NCI-H2081 (cell line): ENCODE measurements around the gene ETF1.

Experiments used
- DNase-seq, 2 experiments: peaks; one replicate each; lab custom pipeline; 2025; lab: John Stamatoyannopoulos, UW

Gene ETF1

GRCh38 chr5:138463419-138464007, 79.5 kb downstream of the ETF1 start:
- no peak for DNase-seq

DNA sequence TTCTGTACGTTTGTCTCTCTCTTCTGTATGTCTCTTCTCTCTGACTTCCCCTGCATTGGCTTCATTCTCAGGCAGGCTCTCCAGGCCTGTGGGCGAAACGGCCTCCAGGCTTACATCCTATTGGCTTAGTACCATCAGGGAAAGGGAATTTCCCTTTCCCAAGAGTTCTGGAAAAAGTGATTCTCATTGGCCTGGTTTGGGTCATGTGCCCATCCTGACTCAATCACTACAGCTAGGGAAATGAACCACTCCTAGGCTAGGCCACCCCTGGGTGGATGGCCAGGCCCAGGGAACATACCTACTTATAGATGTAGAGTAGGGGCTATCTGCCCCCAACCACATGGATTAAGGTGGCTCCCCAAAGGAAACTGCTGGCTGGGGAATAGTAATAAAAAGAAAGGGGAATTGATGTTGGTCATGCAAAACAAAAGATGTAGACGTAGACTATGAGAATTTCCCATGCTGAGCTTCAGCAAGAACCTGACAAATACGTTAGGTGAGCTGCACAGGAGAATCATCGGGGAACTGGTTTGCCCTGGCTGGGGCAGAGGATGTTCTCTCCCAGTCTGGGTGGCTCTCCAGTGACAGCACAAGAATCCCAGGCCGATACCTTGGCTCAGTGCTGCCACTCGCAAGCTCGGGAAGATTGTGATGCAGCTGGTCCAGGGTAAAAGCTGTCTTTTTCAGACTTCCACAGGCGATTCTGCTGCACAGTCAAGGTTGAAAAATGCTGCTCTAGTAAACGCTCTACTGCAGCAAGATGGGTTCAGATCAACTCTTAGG, 81.5 kb downstream of the ETF1 start:
- no peak for DNase-seq

DNA sequence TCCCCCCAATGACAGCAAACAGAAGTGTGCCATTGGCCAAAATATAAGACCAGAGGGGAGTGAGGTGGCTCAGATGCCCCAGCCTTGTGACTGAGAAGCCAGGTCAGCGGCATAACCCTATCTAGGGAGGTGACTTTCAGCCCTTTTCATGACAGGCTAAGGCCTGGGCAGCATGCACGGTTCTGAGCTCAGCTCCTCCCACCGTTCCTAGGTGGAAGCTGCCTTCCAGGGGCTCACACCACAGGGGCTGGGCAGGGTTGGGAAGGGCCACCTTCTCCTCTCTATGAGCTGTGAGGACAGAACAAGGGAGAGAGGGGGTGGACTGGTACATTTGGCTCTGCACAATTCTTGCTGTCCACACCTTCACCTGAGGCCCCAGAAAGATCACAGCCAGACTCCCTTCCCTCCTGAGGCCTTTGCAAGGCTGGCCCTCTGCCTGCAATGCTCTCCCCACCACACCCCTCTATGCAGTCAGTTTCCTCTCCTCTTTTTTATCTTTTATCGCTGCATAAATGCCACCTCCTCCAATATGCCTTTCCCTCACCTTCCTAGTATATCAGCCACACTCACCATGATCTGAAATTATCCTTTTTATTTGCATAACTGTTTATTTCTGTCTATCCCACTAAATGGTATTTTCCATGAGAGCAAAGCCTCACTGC, 82.9 kb downstream of the ETF1 start:
- no peak for DNase-seq

- DNase-seq: no peak
Observed at GRCh38 chr5:138459311-138459933, 83.6 kb downstream of the ETF1 start.

DNA sequence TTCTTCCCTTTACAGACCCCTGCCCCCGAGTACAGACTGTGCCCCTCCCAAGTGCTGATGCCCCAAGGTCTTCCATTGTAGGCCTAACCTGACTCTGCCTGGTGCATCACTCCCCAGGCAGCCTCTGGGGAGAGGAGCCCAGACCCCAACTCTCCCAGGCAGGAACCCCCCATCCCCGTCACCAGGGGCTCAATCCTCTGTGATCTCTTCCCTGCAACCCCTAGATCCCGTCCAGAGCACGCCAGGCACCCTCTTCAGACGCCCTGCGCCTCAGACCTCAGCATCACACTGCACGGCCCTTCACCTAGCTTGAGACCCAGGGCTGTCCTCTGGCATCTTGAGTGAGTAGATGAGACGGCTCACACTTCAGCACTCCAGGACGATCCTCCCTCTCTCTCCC, 84.2 kb downstream of the ETF1 start:
- no peak for DNase-seq

- no peak for DNase-seq
Observed at GRCh38 chr5:138458384-138458783, 84.7 kb downstream of the ETF1 start.

DNA sequence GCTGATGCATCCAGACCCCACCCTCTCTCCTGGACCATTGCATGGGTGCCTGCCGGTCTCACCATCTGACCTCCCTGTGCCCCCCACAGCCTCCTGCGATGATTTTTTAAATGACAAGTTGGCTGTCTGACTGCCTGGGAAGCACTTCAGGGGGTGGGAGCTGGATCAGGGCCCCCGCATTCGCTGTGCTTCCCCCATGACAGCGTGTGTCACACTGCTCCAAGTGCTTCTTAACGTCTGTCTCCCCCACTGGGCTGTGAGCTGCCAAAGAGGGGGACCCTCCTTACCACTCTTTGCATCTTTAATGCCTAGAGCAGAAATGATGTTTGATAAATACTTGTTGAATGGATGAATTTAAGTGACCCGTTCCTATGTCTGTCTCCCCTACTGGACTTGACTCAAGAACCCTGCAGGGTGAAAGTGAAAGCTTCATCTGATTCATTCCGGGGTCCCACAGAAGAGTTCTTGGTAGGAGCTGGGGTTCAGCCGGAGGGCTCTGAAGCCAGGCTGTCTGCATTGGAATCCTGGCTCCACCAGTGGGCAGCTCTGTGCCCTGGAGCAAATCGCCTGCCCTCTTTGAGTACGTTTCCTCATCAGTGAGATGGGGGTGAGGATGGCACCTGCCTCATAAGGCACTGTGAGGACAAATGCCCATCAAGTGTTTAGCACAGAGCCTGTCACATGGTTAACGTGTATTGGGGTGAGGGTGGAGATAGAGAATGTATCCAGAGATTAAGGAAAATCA, 85.3 kb downstream of the ETF1 start:
- no peak for DNase-seq
